ENCODE data around the gene E2F2.

The E2F2 gene

DNA sequence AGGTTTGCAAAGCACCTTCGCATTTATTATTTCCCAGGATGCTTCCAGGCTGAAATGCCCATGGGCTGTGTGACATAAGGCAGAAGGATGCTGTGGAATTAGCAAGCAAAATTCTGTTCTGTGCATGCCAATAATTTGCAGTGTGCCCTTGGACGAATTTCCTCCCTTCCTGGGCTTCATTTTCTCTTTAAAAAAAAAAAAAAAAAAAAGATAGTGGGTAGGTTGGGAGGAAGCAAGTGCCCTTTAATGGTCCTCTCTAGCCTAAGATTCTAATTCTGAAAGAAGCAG is 30.7 kb upstream of the E2F2 start:
- peaks cover 0 to 13% of the 10 kb centered on the region in 2 donors for H3K36me3 ChIP-seq (ENCODE audit: control insufficient read depth in 1 of 2, insufficient read depth in 2 of 2, low read length in 2 of 2)
- peak overlapping the region; percentile 94 for H3K27ac ChIP-seq (ENCODE audit: low read length)
- H3K9me3 ChIP-seq (ENCODE audit: control insufficient read depth in 1 of 2, low read length in 2 of 2): no peaks in the 10 kb centered on the region
- H3K27me3 ChIP-seq (ENCODE audit: low read depth, low read length): no peaks in the 10 kb centered on the region
- peak overlapping the region; percentile 14 to 22 for H3K4me3 ChIP-seq (ENCODE audit: low read depth in 1 of 2, low read length in 2 of 2)
- H3K4me1 ChIP-seq (ENCODE audit: control insufficient read depth in 1 of 2, insufficient read depth in 2 of 2, low read length in 2 of 2): peaks cover 23 to 37% of the 10 kb centered on the region in 2 donors

DNA sequence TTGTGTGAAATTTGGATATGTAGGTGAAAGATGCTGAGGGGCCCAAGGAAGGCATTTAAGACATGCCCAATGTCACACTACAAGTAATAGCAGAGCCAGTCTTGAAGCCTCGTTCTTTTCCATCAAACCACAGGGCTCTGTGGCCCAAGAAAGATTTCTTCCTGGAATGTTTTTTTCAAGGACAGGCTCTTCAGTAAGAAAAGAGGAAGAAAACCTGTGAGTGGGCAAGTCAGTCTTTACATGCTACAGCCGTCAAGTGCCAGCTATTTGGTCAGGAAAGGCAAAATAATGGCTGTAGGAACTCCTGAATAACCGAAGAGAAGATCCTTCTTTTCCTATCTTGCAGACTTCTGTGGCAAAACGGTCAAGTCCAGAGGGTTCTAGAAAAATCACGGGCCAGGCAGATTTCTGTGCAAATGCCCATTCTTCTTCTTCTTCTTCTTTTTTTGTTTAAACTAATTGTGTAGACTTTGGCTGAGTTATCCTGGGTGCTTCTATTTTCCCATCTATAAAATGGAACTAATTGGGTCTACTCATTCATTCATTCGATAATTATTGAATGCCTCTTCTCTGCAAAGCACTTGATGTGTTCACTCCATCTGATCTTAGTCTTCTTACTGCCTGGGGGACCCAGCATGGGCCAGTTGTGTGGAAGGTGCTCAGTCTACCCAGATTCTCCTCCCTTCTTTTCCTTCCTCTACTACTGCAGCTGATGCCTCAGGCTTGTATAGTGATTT is 30.2 kb upstream of the E2F2 start:
- no peaks in the 10 kb centered on the region for H3K9me3 ChIP-seq (ENCODE audit: control insufficient read depth in 1 of 2, low read length in 2 of 2)
- no peaks in the 10 kb centered on the region for H3K27me3 ChIP-seq (ENCODE audit: low read depth, low read length)
- peaks cover 0 to 14% of the 10 kb centered on the region in 2 donors for H3K36me3 ChIP-seq (ENCODE audit: control insufficient read depth in 1 of 2, insufficient read depth in 2 of 2, low read length in 2 of 2)
- peak overlapping the region; percentile 94 for H3K27ac ChIP-seq (ENCODE audit: low read length)
- peak overlapping the region; percentile 14 to 22 for H3K4me3 ChIP-seq (ENCODE audit: low read depth in 1 of 2, low read length in 2 of 2)
- H3K4me1 ChIP-seq (ENCODE audit: control insufficient read depth in 1 of 2, insufficient read depth in 2 of 2, low read length in 2 of 2): peaks cover 23 to 40% of the 10 kb centered on the region in 2 donors

DNA sequence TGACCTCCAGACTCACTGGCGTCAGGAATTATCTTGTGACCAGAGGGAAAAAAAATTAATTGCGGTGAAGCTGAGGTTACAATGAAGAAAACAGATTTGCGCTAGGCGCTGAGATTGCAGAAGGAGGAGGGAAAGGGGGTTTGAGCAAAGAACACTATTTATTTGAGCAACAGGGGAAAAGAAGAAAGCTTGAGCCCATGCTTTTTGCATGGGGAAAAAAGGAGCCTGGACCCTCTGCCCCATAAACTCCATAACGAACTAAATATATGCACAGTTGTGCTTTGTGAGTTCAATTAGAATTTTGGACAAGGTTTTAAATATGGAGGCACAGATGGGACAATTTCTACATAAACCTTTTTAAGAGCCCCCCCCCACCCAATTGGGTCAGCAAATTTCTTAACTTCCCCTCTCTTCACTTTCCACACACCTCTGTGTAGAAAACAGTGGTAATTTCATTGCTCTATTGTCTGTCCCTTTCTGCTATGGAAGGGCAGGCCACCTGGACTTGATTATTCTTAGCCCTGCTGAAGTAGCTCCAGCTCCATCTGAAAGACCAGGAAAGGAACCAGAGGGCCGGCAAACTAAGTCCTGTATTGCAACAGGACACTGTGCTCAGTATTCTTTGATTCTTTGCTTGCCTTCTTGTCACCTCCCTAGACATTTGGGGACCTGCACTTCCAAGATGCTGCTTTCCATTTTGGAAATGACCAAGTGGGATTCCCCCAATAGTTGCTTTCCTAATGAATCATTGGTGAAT is 29.1 kb upstream of the E2F2 start:
- Histone ChIP-seq H3K9me3 (ENCODE audit: control insufficient read depth in 1 of 2, low read length in 2 of 2) (no peaks in the 10 kb centered on the region), H3K4me3 (ENCODE audit: low read depth in 1 of 2, low read length in 2 of 2) (peak overlapping the region; percentile 89 to 97), H3K4me1 (ENCODE audit: control insufficient read depth in 1 of 2, insufficient read depth in 2 of 2, low read length in 2 of 2) (peaks cover 34 to 44% of the 10 kb centered on the region in 2 donors), H3K36me3 (ENCODE audit: control insufficient read depth in 1 of 2, insufficient read depth in 2 of 2, low read length in 2 of 2) (peaks cover 0 to 14% of the 10 kb centered on the region in 2 donors), H3K27me3 (ENCODE audit: low read depth, low read length) (no peaks in the 10 kb centered on the region), H3K27ac (ENCODE audit: low read length) (peak overlapping the region; percentile 94)

- H3K4me1 ChIP-seq (ENCODE audit: control insufficient read depth in 1 of 2, insufficient read depth in 2 of 2, low read length in 2 of 2): peaks cover 35 to 46% of the 10 kb centered on the region in 2 donors
- no peaks in the 10 kb centered on the region for H3K27me3 ChIP-seq (ENCODE audit: low read depth, low read length)
- peak within 1 kb of the TSS; percentile 89 to 97 for H3K4me3 ChIP-seq (ENCODE audit: low read depth in 1 of 2, low read length in 2 of 2)
- peaks cover 0 to 14% of the 10 kb centered on the region in 2 donors for H3K36me3 ChIP-seq (ENCODE audit: control insufficient read depth in 1 of 2, insufficient read depth in 2 of 2, low read length in 2 of 2)
- H3K27ac ChIP-seq (ENCODE audit: low read length): peak within 1 kb of the TSS; percentile 94
- H3K9me3 ChIP-seq (ENCODE audit: control insufficient read depth in 1 of 2, low read length in 2 of 2): no peaks in the 10 kb centered on the region
These were observed 28.3 kb upstream of the E2F2 start, which contains the start of gene ID3 for GRCh38 chr1:23559136-23559984. Gene ID3 (minus strand): TSS chr1:23559501. CDS start chr1:23559426, 75 bp downstream.

- peak overlapping the region; percentile 89 to 97 for H3K4me3 ChIP-seq (ENCODE audit: low read depth in 1 of 2, low read length in 2 of 2)
- peak overlapping the region; percentile 91 for H3K27ac ChIP-seq (ENCODE audit: low read length)
These were observed 27.8 kb upstream of the E2F2 start for GRCh38 chr1:23558872-23559135.

DNA sequence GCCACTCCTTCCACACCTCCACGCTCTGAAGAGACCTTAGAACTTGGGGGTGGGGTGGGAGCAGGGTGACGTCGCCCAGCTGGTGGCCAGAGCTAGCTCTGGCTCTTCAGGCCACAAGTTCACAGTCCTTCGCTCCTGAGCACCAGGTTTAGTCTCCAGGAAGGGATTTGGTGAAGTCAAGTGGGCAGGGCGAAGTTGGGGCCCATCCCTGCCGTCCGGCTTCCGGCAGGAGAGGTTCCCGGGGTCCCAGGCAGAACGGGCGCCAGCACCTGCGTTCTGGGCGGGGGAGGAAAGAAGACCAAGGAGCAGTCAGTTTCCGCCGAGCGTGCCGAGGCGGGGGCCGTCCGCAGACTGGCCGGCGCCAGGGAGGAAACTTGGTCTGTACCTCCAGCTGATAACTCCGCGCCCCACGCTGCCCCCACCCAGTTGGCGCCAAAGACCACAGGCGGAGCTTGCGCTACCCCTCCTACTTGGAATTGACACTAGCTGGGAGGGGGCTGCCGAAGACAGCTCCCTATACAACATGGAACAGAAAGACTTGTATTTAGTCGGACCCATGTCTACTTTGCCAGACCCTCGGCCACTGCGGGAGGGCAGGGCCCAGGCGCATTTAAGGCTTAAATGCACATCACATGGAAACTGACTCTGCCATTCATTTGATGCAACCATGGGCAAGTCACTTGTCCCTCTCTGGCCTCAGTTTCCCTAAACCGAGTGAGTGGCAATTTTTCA is 27.3 kb upstream of the E2F2 start:
- H3K4me3 ChIP-seq (ENCODE audit: low read depth in 1 of 2, low read length in 2 of 2): peak overlapping the region; percentile 89 to 97
- no peaks in the 10 kb centered on the region for H3K27me3 ChIP-seq (ENCODE audit: low read depth, low read length)
- no peaks in the 10 kb centered on the region for H3K9me3 ChIP-seq (ENCODE audit: control insufficient read depth in 1 of 2, low read length in 2 of 2)
- H3K27ac ChIP-seq (ENCODE audit: low read length): peak overlapping the region; percentile 91
- H3K36me3 ChIP-seq (ENCODE audit: control insufficient read depth in 1 of 2, insufficient read depth in 2 of 2, low read length in 2 of 2): peaks cover 0 to 14% of the 10 kb centered on the region in 2 donors
- H3K4me1 ChIP-seq (ENCODE audit: control insufficient read depth in 1 of 2, insufficient read depth in 2 of 2, low read length in 2 of 2): peaks cover 35 to 53% of the 10 kb centered on the region in 2 donors

More at GRCh38 chr1:23558872-23559135, 27.8 kb upstream of the E2F2 start:
- Histone ChIP-seq H3K36me3 (ENCODE audit: control insufficient read depth in 1 of 2, insufficient read depth in 2 of 2, low read length in 2 of 2) (peaks cover 0 to 14% of the 10 kb centered on the region in 2 donors), H3K9me3 (ENCODE audit: control insufficient read depth in 1 of 2, low read length in 2 of 2) (no peaks in the 10 kb centered on the region), H3K4me1 (ENCODE audit: control insufficient read depth in 1 of 2, insufficient read depth in 2 of 2, low read length in 2 of 2) (peaks cover 35 to 51% of the 10 kb centered on the region in 2 donors), H3K27me3 (ENCODE audit: low read depth, low read length) (no peaks in the 10 kb centered on the region)

DNA sequence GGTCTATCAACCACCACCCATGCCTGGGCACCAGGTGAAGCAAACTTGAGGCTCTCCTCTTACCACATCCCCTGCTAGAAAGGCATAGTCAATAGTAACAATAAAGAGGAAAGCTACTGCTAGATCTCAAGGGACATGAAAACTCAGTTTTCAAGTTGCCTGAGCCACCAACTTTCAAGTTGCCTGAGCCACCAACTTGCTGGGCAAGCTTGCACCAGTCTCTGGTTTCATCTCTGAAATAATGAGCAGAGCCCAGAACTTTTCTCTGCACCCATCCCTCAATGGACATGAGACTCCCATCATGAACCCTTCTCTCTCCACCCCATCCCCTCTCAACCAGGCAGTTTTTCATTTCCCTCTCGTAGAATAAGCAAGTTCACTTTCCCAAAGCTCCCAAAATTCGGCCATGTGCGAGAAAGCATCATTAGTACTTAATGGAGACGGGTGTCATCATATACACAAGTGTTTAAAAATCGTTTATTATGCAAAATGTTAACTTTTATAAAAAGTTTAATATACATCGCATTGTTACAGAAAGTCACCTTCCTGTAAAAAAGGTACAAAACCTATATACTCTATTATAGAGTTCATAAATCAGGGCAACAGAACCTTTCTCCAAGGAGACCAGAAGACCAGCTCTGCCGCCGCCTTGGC is 26.6 kb upstream of the E2F2 start:
- H3K4me1 ChIP-seq (ENCODE audit: control insufficient read depth in 1 of 2, insufficient read depth in 2 of 2, low read length in 2 of 2): peaks cover 35 to 53% of the 10 kb centered on the region in 2 donors
- H3K27ac ChIP-seq (ENCODE audit: low read length): peak overlapping the region; percentile 91
- peaks cover 0 to 14% of the 10 kb centered on the region in 2 donors for H3K36me3 ChIP-seq (ENCODE audit: control insufficient read depth in 1 of 2, insufficient read depth in 2 of 2, low read length in 2 of 2)

DNA sequence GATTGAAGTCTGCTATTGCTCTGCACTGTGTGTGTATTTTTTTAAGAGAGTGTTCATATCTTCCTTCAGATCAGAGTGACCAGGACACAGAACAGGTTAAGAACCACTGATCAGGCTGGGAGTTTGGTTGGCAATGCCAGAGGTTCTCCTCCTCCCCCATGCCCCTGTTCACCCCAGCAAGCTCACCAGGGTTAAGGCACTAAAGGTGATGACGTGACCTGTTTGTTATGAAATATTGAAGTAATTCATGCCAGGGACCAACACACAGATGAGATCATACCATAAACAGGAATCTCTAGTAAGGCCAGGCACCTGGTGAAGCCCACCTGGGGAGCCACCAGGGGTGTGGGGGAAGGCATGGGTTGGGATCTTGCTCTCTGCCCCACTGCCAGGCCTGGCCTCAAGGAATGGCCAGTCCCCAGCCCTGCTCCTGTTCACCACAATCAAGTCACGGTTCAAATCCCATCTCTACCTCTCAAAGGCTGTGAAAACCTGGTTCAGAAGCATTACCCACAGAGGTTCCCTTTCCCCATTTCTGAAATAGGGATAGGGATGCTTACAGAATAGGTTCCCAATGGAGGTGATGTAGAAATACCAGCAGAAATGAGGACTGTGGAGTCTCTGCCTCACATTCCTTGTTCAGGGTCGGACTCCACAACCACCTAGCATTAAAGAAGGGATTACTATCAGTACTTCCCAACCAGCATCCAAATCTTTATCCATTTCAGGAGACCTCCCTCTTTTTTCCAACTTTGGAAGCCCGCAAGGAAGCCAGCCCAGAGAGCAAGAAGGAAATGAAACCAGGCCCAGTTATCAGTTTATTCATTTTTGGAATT is 25.8 kb upstream of the E2F2 start:
- H3K4me1 ChIP-seq (ENCODE audit: control insufficient read depth in 1 of 2, insufficient read depth in 2 of 2, low read length in 2 of 2): peaks cover 31 to 50% of the 10 kb centered on the region in 2 donors
- H3K27ac ChIP-seq (ENCODE audit: low read length): peak overlapping the region; percentile 91
- H3K9me3 ChIP-seq (ENCODE audit: control insufficient read depth in 1 of 2, low read length in 2 of 2): no peaks in the 10 kb centered on the region
- H3K36me3 ChIP-seq (ENCODE audit: control insufficient read depth in 1 of 2, insufficient read depth in 2 of 2, low read length in 2 of 2): peaks cover 0 to 14% of the 10 kb centered on the region in 2 donors
- H3K27me3 ChIP-seq (ENCODE audit: low read depth, low read length): no peaks in the 10 kb centered on the region
- H3K4me3 ChIP-seq (ENCODE audit: low read depth in 1 of 2, low read length in 2 of 2): peak overlapping the region; percentile 89 to 97

More for the DNA sequence above, 26.6 kb upstream of the E2F2 start:
- H3K4me3 ChIP-seq (ENCODE audit: low read depth in 1 of 2, low read length in 2 of 2): peak overlapping the region; percentile 89 to 97
- H3K9me3 ChIP-seq (ENCODE audit: control insufficient read depth in 1 of 2, low read length in 2 of 2): no peaks in the 10 kb centered on the region
- H3K27me3 ChIP-seq (ENCODE audit: low read depth, low read length): no peaks in the 10 kb centered on the region

DNA sequence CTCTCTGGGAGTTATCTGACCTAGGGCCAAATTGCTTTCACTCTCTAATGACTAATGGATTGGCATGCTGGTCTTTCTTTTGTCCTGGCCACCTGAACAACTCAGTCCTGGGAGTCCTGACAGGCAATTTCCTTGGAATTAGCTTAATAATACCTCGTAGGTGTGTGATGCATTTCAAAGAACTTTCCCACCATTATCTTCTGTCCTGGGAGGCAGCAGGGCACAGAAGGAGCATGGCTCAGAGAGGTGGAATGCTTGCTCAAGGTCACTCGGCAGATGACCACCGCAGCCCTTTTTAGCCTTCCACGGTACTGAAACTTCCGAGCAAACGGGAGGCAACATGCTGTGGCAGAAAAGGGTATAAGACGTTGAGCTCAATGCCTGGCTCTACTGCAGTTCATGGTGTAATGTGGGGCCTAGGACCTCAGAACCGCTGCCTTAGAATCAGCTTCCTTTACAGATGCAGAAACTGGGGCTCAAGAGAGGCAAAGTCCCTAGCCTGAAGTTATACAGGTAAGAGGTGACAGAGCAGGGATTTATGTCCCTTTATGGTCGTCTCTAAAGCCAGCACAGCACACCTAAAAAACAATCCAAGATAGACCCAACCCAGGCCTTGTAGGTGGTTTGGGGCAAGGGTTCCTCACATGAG is 25.1 kb upstream of the E2F2 start:
- H3K4me3 ChIP-seq (ENCODE audit: low read depth in 1 of 2, low read length in 2 of 2): peak overlapping the region; percentile 89 to 97
- peak overlapping the region; percentile 91 for H3K27ac ChIP-seq (ENCODE audit: low read length)
- H3K9me3 ChIP-seq (ENCODE audit: control insufficient read depth in 1 of 2, low read length in 2 of 2): no peaks in the 10 kb centered on the region
- no peaks in the 10 kb centered on the region for H3K27me3 ChIP-seq (ENCODE audit: low read depth, low read length)
- peaks cover 24 to 43% of the 10 kb centered on the region in 2 donors for H3K4me1 ChIP-seq (ENCODE audit: control insufficient read depth in 1 of 2, insufficient read depth in 2 of 2, low read length in 2 of 2)
- H3K36me3 ChIP-seq (ENCODE audit: control insufficient read depth in 1 of 2, insufficient read depth in 2 of 2, low read length in 2 of 2): peaks cover 0 to 12% of the 10 kb centered on the region in 2 donors

Measured in muscle layer of duodenum (tissue), 2 donors.